ENCODE data around the gene EFEMP2.

The EFEMP2 gene

DNA sequence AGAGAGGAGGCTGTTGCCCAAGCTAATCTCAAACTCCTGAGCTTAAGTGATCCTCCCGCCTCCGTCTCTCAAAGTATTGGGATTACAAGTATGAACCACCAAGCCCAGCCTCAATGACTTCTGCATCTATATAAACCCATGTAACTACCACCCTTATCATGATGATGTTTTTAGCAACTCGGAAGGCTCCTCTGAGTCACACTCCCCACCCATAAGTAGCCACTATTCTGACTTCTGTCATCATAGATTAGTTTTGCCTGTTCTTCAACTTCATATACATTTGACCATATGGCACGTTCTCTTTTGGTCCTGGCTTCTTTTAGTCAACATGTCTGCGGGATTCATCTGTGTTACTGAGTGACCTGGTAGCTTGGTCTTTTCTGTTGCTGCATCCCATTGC, 34.0 kb upstream of the EFEMP2 start:
- ChIA-PET CTCF (interaction anchor here (1.0 to 18.8 kb wide), 3 partner anchors 16 to 139 kb away, joined by 3 to 394 read pairs (median 3); partner anchors contain the start of genes CCDC85B and FIBP), POLR2A (interaction anchor here (0.8 to 3.1 kb wide), 4 partner anchors 8 to 18 kb away, joined by 3 to 13 read pairs (median 4); partner anchors contain the start of gene CCDC85B)
- no peak overlapping the region for H3K4me3 ChIP-seq (ENCODE audit: low read depth, low read length)
- TF ChIP-seq, protein P1, sequence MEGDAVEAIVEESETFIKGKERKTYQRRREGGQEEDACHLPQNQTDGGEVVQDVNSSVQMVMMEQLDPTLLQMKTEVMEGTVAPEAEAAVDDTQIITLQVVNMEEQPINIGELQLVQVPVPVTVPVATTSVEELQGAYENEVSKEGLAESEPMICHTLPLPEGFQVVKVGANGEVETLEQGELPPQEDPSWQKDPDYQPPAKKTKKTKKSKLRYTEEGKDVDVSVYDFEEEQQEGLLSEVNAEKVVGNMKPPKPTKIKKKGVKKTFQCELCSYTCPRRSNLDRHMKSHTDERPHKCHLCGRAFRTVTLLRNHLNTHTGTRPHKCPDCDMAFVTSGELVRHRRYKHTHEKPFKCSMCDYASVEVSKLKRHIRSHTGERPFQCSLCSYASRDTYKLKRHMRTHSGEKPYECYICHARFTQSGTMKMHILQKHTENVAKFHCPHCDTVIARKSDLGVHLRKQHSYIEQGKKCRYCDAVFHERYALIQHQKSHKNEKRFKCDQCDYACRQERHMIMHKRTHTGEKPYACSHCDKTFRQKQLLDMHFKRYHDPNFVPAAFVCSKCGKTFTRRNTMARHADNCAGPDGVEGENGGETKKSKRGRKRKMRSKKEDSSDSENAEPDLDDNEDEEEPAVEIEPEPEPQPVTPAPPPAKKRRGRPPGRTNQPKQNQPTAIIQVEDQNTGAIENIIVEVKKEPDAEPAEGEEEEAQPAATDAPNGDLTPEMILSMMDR (IDR thresholded peaks at IDR 0.05; ENCODE audit: insufficient read depth, low read length, missing control alignments) = no peak
- DNase-seq (ENCODE audit: low read depth, low spot score) = no peak

DNA sequence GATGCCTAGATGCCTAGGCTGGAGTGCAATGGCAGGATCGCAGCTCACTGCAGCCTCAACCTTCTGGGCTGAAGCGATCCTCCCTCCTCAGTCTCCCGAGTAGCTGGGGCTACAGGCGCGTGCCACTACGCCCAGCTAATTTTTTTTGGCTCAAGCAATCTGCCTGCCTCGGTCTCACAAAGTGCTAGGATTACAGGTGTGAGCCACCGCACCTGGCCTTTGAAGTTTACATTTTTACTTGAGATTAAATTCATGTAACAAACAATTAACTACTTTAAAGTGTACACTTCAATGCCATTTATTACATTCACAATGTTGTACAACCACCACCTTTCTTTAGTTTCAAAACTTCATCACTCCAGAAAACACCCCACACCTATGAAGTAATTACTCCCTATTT, 31.1 kb upstream of the EFEMP2 start:
- ChIA-PET CTCF (interaction anchor here (1.4 to 18.8 kb wide), 2 partner anchors 8 to 13 kb away, joined by 5 to 394 read pairs; partner anchors contain the start of genes CCDC85B and FIBP), POLR2A (interaction anchor here (1.2 to 7.7 kb wide), 4 partner anchors 8 to 14 kb away, joined by 7 to 136 read pairs (median 12); partner anchors contain the start of genes CCDC85B and FIBP)
- TF ChIP-seq, protein P1 (IDR thresholded peaks at IDR 0.05; ENCODE audit: insufficient read depth, low read length, missing control alignments) = no peak
- DNase-seq (ENCODE audit: low read depth, low spot score) = no peak
- no peak overlapping the region for H3K4me3 ChIP-seq (ENCODE audit: low read depth, low read length)

DNA sequence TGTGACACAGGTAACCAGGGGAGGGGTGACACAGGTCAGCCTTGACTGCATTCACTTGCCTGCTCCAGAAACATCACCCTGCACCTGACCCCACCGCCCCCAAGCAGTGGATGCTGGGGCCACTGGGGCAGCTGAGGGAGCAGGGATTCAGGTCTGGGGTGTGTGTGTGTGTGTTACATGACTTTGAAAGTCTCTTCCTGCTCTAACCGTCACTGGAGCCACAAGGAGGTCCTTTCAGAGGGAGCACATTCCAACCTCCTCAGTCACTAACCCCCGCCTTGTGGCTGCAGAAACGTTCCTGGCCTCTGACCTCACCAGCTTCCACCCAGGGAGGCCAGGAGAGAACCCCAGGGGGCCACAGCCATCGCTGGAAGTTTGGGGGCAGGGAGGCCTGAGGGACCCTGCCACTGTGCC, 30.5 kb upstream of the EFEMP2 start:
- no peak for DNase-seq (ENCODE audit: low read depth, low spot score)
- POLR2A ChIA-PET = interaction anchor here (1.2 to 7.7 kb wide), 4 partner anchors 9 to 15 kb away, joined by 7 to 136 read pairs (median 12); partner anchors contain the start of genes CCDC85B and FIBP
- H3K4me3 ChIP-seq (ENCODE audit: low read depth, low read length) = peak overlapping the region; percentile 13; the same call in 1 of the 2 replicates
- TF ChIP-seq, protein P1 (IDR thresholded peaks at IDR 0.05; ENCODE audit: insufficient read depth, low read length, missing control alignments) = no peak
- CTCF ChIA-PET = interaction anchor here (1.4 to 18.8 kb wide), 2 partner anchors 9 to 13 kb away, joined by 5 to 394 read pairs; partner anchors contain the start of genes CCDC85B and FIBP

DNA sequence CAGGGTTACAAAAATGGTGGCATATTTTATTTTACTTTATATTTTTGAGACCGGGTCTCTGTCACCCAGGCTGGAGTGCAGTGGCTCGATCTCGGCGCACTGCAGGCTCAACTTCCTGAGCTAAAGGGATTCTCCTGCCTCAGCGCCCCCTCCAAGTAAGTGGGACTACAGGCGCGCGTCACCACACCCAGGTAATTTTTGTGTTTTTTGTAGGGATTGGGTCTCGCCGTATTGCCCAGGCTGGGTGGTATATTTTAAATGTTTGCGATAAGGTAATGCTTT, 28.2 kb upstream of the EFEMP2 start:
- no peak for DNase-seq (ENCODE audit: low read depth, low spot score)
- peak overlapping the region; percentile 98 for H3K4me3 ChIP-seq (ENCODE audit: low read depth, low read length)
- ChIA-PET POLR2A (interaction anchor here (0.7 to 7.7 kb wide), 7 partner anchors 10 to 35 kb away, joined by 3 to 136 read pairs (median 5); partner anchors contain the start of genes CCDC85B and FIBP), CTCF (interaction anchor here (1.5 to 18.8 kb wide), 4 partner anchors 10 to 88 kb away, joined by 4 to 394 read pairs (median 6); partner anchors contain the start of genes CCDC85B and FIBP)
- TF ChIP-seq, protein P1 (IDR thresholded peaks at IDR 0.05; ENCODE audit: insufficient read depth, low read length, missing control alignments) = no peak

DNA sequence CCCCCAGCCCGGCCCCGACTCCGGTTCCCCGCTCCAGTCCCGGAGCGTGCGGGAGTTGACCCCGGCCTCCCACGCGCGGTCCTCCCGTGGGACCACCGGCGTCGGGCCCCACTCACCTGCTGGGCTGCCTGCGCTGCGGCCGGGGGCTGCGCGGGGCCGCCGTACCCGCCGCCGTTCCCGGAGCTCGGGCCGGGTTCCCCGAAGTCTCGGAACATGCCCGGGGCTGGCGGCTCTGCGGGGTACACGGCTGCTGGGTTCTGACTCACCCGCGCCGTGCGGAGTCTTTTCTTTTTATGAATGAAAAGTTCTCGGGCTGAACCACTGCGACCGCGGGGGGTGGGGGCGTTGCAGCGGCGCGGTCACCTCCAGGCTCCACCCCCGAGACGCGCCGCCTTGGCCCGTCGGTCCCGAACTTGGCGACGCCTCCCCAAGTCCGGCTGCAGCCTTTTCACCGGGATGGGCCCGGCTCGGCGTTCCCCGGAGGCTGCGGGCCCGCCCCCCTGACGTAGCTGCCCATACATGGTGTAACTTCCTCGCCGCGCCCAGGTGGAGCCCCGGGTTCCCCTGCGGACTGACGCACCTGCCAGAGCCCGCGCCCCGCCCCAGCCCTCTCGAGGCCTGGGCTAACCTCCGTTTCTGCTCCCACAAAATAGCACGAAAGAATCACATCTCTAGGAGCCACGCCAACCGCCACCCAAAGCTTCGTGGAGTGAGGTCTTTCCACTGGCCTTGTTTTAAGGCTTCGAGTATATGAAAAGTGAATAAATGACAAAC, 27.7 kb upstream of the EFEMP2 start, which contains the start of gene FOSL1:
TSS of gene FOSL1 (minus strand) at position 264 of the 774 bp plus-strand sequence. CDS start at position 215, 49 bp downstream.
- H3K4me3 ChIP-seq (ENCODE audit: low read depth, low read length) = peak within 1 kb of the TSS; percentile 98
- peak; percentile 73 for DNase-seq (ENCODE audit: low read depth, low spot score)
- ChIA-PET POLR2A (interaction anchor here (0.7 to 7.7 kb wide), 6 partner anchors 10 to 34 kb away, joined by 3 to 136 read pairs (median 7); partner anchors contain the start of genes CCDC85B and FIBP), CTCF (interaction anchor here (1.5 to 18.8 kb wide), 4 partner anchors 10 to 88 kb away, joined by 4 to 394 read pairs (median 6); partner anchors contain the start of genes CCDC85B and FIBP)
- TF ChIP-seq, protein P1 (IDR thresholded peaks at IDR 0.05; ENCODE audit: insufficient read depth, low read length, missing control alignments) = no peak

All from AG04449 (cell line).